C1 segment of cervical spinal cord (tissue), 14 donors: ENCODE results near the gene ARHGAP11B.
"Not testable (repeated sequence)": the region's sequence is repeated elsewhere in the genome, so short reads cannot be mapped to it uniquely, and the experiment has no call there.

Experiments used
- DNase-seq, 14 donors: peaks; one replicate each; lab custom pipeline; 2025; lab: John Stamatoyannopoulos, UW

Gene ARHGAP11B

GRCh38 chr15:30625436-30626193 is at the start of gene ARHGAP11B:
TSS of gene ARHGAP11B (plus strand) at chr15:30626128.
- DNase-seq: not testable (repeated sequence)

GRCh38 chr15:30579394-30579970 is 46.4 kb upstream of the ARHGAP11B start:
- not testable (repeated sequence) for DNase-seq

DNA sequence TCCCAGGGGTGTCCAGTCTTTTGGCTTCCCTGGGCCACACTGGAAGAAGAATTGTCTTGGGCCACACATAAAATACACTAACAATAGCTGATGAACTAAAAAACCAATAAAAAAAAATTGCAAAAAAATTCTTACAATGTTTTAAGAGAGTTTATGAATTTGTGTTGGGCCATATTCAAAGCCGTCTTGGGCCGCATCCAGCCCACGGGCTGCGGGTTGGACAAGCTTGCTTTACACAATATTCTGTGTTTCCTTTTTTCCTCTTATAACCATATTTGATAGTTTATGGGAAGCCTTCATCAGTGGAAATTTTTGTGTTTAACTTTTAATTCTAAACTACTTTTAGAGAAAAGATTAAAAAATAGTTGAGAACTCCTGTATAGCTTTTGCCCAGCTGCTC is 45.2 kb upstream of the ARHGAP11B start:
- not testable (repeated sequence) for DNase-seq

GRCh38 chr15:30598953-30599352 is 27.0 kb upstream of the ARHGAP11B start:
- not testable (repeated sequence) for DNase-seq

DNA sequence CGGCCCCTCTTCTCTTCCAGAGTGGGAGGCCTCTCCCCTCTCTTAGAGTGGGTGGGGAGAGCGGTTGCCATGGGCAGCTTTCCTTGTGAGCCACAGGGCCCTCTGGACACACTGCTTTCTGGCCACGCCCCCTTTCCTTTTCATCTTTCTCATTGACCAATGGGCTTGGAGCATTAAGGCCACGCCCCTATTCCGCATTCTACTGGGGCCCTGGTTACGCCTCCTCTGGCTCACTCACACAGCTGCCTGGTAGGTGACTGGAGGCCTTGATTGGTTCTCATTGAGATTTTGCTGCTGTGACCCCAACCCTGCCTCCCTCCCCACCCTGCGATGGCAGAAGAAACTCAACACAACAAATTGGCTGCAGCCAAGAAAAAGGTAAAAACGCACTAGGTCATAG is 22.1 kb upstream of the ARHGAP11B start, which contains the start of gene GOLGA8H:
GOLGA8H (plus strand) TSS at position 233 of the 400 bp plus-strand sequence; CDS start at position 331, 98 bp downstream.
- not testable (repeated sequence) for DNase-seq

GRCh38 chr15:30612271-30612670 is 13.7 kb upstream of the ARHGAP11B start:
- DNase-seq: not testable (repeated sequence)

DNA sequence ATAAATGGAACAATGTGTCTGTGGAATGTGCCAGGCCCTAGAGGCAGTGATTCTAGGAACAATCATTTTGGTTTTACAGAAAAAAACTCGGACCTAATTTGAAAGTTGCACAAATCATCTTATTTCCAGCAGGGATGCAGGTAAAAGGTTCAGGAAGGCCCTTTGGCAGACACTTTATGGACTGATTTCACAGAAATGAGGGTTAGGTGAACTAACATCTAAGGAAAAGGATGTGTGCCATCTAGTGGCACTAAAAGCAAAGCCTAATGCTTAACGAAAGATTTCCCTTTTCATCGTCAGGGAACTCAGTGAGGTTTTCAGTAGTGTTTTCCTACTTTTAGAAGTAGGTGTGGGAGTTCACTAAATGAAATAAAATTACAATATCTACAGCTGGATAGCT is 4.6 kb upstream of the ARHGAP11B start:
- not testable (repeated sequence) for DNase-seq

DNA sequence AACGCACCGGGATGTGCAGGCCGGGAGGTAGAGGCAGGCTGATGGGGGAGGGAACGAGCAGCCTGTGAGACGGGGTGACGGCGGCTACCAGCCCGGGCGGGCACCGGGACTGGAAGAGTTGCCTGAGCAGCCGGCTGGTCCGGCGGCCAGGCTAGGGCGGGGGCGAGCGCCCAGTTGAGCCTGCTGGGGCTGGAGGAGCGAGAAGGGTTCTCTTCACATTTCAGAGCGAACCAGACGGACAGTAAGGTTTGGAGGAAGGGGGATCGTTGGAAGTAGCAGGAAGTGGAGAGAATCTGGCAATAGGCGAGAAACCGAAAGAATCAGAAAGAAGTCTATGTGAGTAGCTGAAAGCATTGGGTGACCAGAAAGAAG is 252 bp downstream of the ARHGAP11B start:
- not testable (repeated sequence) for DNase-seq

- not testable (repeated sequence) for DNase-seq
These were observed 704 bp downstream of the ARHGAP11B start for GRCh38 chr15:30626632-30627031.

- DNase-seq: no peak
These were observed 24.3 kb downstream of the ARHGAP11B start for GRCh38 chr15:30650012-30650929.

DNA sequence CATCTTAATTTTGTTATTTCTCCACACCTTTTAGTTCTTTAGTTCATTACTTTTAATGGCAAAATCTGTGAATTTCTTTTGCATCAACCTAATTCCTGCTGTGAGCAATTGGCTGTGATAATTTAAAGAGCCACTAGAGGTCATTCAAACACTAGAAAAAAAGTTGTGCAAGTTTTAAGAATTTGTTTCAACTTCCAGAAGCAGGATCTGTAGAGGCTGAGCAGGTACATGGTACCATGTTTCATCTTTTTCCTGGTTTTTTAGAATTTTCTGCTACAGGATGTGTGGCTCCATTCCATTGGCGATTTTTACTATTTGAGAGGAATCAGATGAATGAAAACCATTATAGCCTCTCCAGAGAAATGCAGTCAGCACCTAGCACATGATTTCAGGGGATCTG is 35.2 kb downstream of the ARHGAP11B start:
- DNase-seq: not testable (repeated sequence)

- not testable (repeated sequence) for DNase-seq
These were observed 43.7 kb downstream of the ARHGAP11B start for GRCh38 chr15:30669621-30670020.

DNA sequence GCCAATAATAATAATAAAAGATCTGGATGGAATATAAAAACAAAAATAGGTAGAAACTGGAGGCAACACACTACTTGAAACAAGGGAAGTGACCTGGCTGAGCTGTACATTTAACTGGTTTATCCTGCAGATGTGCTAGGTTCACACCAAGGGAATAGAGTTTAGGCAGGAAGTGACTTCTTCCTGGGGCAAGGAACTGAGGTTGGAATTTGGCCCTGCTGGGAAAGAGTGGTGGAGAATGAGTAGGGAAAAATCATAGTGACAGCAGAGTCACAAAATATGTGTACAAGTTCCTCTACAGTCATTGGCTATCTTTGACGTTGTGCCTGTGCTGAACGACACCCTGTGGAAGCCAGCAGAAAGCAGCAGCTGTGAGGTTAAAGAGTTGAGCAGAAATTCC is 44.1 kb downstream of the ARHGAP11B start:
- no peak for DNase-seq

- no peak for DNase-seq
These were observed 45.4 kb downstream of the ARHGAP11B start for GRCh38 chr15:30671309-30671708.

GRCh38 chr15:30675126-30675525 is 49.2 kb downstream of the ARHGAP11B start:
- DNase-seq: no peak

GRCh38 chr15:30675891-30676290 is 50.0 kb downstream of the ARHGAP11B start:
- not testable (repeated sequence) for DNase-seq

GRCh38 chr15:30680997-30681396 is 55.1 kb downstream of the ARHGAP11B start:
- DNase-seq: not testable (repeated sequence)

- DNase-seq: not testable (repeated sequence)
These were observed 59.9 kb downstream of the ARHGAP11B start for GRCh38 chr15:30685709-30686285.

DNA sequence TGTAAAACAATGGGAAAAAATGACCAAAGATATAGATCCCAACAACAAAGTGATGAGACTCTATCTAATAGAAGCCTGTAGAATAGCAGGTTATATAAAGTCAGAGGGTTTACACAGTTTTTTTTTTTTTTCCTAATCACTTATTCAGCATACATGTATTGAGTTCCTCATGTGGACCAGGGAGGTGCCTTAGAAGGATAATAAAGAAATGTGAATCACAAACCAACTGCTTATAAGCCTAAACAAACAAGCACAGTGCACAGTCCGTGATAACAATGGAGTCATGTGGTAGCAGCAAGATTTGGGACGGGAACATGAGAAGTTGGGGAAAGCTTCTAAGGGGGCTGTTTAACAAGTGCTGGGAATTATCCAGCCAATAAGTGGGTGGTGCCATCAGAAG is 60.7 kb downstream of the ARHGAP11B start:
- not testable (repeated sequence) for DNase-seq
